SHP77 treated with DMSO at 0.1 percent for 48 hours (cell line): ENCODE results near the gene EXOSC6.
"Not testable (repeated sequence)": the region's sequence is repeated elsewhere in the genome, so short reads cannot be mapped to it uniquely, and the experiment has no call there.

Source experiments
- DNase-seq: peaks from one replicate; lab custom pipeline; 2025; lab: John Stamatoyannopoulos, UW

The EXOSC6 gene

GRCh38 chr16:70198666-70199065, 53.1 kb downstream of the EXOSC6 start:
- DNase-seq, result not testable (repeated sequence)

GRCh38 chr16:70198230-70198629, 53.5 kb downstream of the EXOSC6 start:
- not testable (repeated sequence) for DNase-seq

- not testable (repeated sequence) for DNase-seq
These were observed 54.1 kb downstream of the EXOSC6 start for GRCh38 chr16:70197611-70198010.
